ENCODE results near the gene MCF2L. TPM values are rescaled to one million over a fixed set of nuclear protein-coding genes. Genes with fewer than 3 reads are reported as not detected.
"Not testable (repeated sequence)": the region's sequence is repeated elsewhere in the genome, so short reads cannot be mapped to it uniquely, and the experiment has no call there.

MCF2L gene
- total RNA-seq, 1 donor from 2014 or later, result 41.2 TPM

- Histone ChIP-seq H3K27me3 (ENCODE audit: low read depth) (no peaks in the 10 kb centered on the region), H3K4me3 (no peak overlapping the region), H3K9me3 (replicated peaks) (no peaks in the 10 kb centered on the region), H3K27ac (replicated peaks) (no peak overlapping the region), H3K4me1 (peaks cover 7% of the 10 kb centered on the region), H3K36me3 (peaks cover 73% of the 10 kb centered on the region)
- no peak for DNase-seq
- intact Hi-C loops (cut with micrococcal nuclease), result no loop called here
- no peak for TF ChIP-seq CTCF (IDR thresholded peaks at IDR 0.05; ENCODE audit: borderline replicate concordance)
Measured at GRCh38 chr13:113076681-113077401, 107.8 kb downstream of the MCF2L start.

- Histone ChIP-seq H3K4me3 (no peak overlapping the region), H3K27me3 (ENCODE audit: low read depth) (no peaks in the 10 kb centered on the region), H3K9me3 (replicated peaks) (no peaks in the 10 kb centered on the region), H3K36me3 (peaks cover 68% of the 10 kb centered on the region), H3K4me1 (peaks cover 7% of the 10 kb centered on the region), H3K27ac (replicated peaks) (no peak overlapping the region)
- no peak for DNase-seq
- intact Hi-C loops (cut with micrococcal nuclease), result no loop called here
- TF ChIP-seq CTCF (IDR thresholded peaks at IDR 0.05; ENCODE audit: borderline replicate concordance), result no peak
Measured at GRCh38 chr13:113077566-113077952, 108.5 kb downstream of the MCF2L start.

GRCh38 chr13:113077953-113078901 lies 109.2 kb downstream of the MCF2L start:
- Histone ChIP-seq H3K27ac (replicated peaks) (no peak overlapping the region), H3K27me3 (ENCODE audit: low read depth) (no peaks in the 10 kb centered on the region), H3K4me3 (no peak overlapping the region), H3K36me3 (peaks cover 72% of the 10 kb centered on the region), H3K4me1 (peaks cover 13% of the 10 kb centered on the region), H3K9me3 (replicated peaks) (no peaks in the 10 kb centered on the region)
- DNase-seq, result no peak
- intact Hi-C loops (cut with micrococcal nuclease), result no loop called here
- TF ChIP-seq CTCF (IDR thresholded peaks at IDR 0.05; ENCODE audit: borderline replicate concordance), result no peak

GRCh38 chr13:113078902-113079780 lies 110.1 kb downstream of the MCF2L start:
- Histone ChIP-seq H3K9me3 (replicated peaks) (no peaks in the 10 kb centered on the region), H3K27me3 (ENCODE audit: low read depth) (no peaks in the 10 kb centered on the region), H3K4me3 (no peak overlapping the region), H3K27ac (replicated peaks) (no peak overlapping the region), H3K36me3 (peaks cover 68% of the 10 kb centered on the region), H3K4me1 (peaks cover 21% of the 10 kb centered on the region)
- no peak for TF ChIP-seq CTCF (IDR thresholded peaks at IDR 0.05; ENCODE audit: borderline replicate concordance)
- intact Hi-C loops (cut with micrococcal nuclease), result no loop called here
- no peak for DNase-seq

GRCh38 chr13:113079781-113080080 lies 110.7 kb downstream of the MCF2L start:
- H3K27me3 ChIP-seq (ENCODE audit: low read depth); H3K4me3 ChIP-seq; DNase-seq; intact Hi-C loops (cut with micrococcal nuclease); H3K9me3 ChIP-seq (replicated peaks); H3K27ac ChIP-seq (replicated peaks): not testable (repeated sequence)
- Histone ChIP-seq H3K4me1 (peaks cover 21% of the 10 kb centered on the region), H3K36me3 (peaks cover 65% of the 10 kb centered on the region)
